MM.1S (cell line): ENCODE data around the gene KRT38.
"Not testable (repeated sequence)": the region's sequence is repeated elsewhere in the genome, so short reads cannot be mapped to it uniquely, and the experiment has no call there.

Experiments used
- DNase-seq: peaks from one replicate; pipeline ENCODE4 v3.0.0-alpha.2; 2015
- H2AFZ ChIP-seq: fragments of 300-600 bp; sonication (generic); 2 replicates; pipeline ENCODE4 v1.6.0; 2016; ENCODE audit warnings: antibody characterized with exemption, low read length
- H3F3A ChIP-seq: fragments of 300-600 bp; sonication (generic); 2 replicates; pipeline ENCODE4 v1.6.1; 2016; ENCODE audit warnings: mild to moderate bottlenecking, antibody characterized with exemption, low read length, moderate library complexity, mixed read lengths; ENCODE audit not compliant: insufficient read depth
- H3K27ac ChIP-seq: fragments of 300-600 bp; sonication (generic); 2 replicates; pipeline ENCODE4 v1.5.1; 2016; ENCODE audit warnings: mild to moderate bottlenecking, low read length
- H3K27me3 ChIP-seq: fragments of 300-600 bp; sonication (generic); replicated peaks from 2 replicates; pipeline ENCODE4 v1.6.0; 2016; ENCODE audit warnings: low read length; ENCODE audit not compliant: insufficient read depth
- H3K36me3 ChIP-seq: fragments of 300-600 bp; sonication (generic); replicated peaks from 2 replicates; pipeline ENCODE4 v1.6.1; 2016; ENCODE audit warnings: mild to moderate bottlenecking, low read length, mixed read lengths; ENCODE audit not compliant: insufficient read depth
- H3K4me1 ChIP-seq: fragments of 300-600 bp; sonication (generic); 2 replicates; pipeline ENCODE4 v1.6.1; 2016; ENCODE audit warnings: low read length, mixed read lengths
- H3K4me2 ChIP-seq: fragments of 300-600 bp; sonication (generic); 2 replicates; pipeline ENCODE4 v1.6.0; 2016; ENCODE audit warnings: low read depth, low read length
- H3K4me3 ChIP-seq: fragments of 300-600 bp; sonication (generic); 2 replicates; pipeline ENCODE4 v1.5.1; 2016; ENCODE audit warnings: low read length, mixed read lengths
- H3K79me2 ChIP-seq: fragments of 300-600 bp; sonication (generic); 2 replicates; pipeline ENCODE4 v1.6.1; 2016; ENCODE audit warnings: mixed run types, low read length, mixed read lengths
- H3K9ac ChIP-seq: fragments of 300-600 bp; sonication (generic); 2 replicates; pipeline ENCODE4 v1.6.1; 2016; ENCODE audit warnings: low read length, mixed read lengths
- H3K9me2 ChIP-seq: fragments of 300-600 bp; sonication (generic); replicated peaks from 2 replicates; pipeline ENCODE4 v1.6.1; 2016; ENCODE audit warnings: mild to moderate bottlenecking, low read length, mixed read lengths; ENCODE audit not compliant: insufficient read depth
- H3K9me3 ChIP-seq: fragments of 300-600 bp; sonication (generic); replicated peaks from 2 replicates; pipeline ENCODE4 v1.6.1; 2016; ENCODE audit warnings: mild to moderate bottlenecking, low read length, mixed read lengths; ENCODE audit not compliant: insufficient read depth
- H4K20me1 ChIP-seq: fragments of 300-600 bp; sonication (generic); 2 replicates; pipeline ENCODE4 v1.6.1; 2016; ENCODE audit warnings: mild to moderate bottlenecking, low read length, moderate library complexity, mixed read lengths; ENCODE audit not compliant: insufficient read depth
- CTCF ChIP-seq: fragments of 300-600 bp; sonication (generic); IDR thresholded peaks from 2 replicates; pipeline ENCODE4 v1.5.1; 2016; ENCODE audit warnings: antibody characterized with exemption, low read length, mixed read lengths
- EZH2 ChIP-seq: fragments of 300-600 bp; sonication (generic); optimal IDR thresholded peaks from 2 replicates; pipeline ENCODE3; 2017; ENCODE audit warnings: low read depth, mild to moderate bottlenecking, antibody characterized with exemption, low read length, mixed read lengths
- EZH2phosphoT487 ChIP-seq: fragments of 300-600 bp; sonication (generic); IDR thresholded peaks from 2 replicates; pipeline ENCODE4 v1.6.1; 2018; ENCODE audit warnings: antibody characterized with exemption, low read length

The KRT38 gene

GRCh38 chr17:41434005-41434404 lies 6.8 kb downstream of the KRT38 start:
- DNase-seq: no peak
- H3K27ac ChIP-seq: no peak overlapping the region
- no peaks in the 10 kb centered on the region for H4K20me1 ChIP-seq
- no peak overlapping the region for H3K4me2 ChIP-seq
- H3K9me3 ChIP-seq: no peaks in the 10 kb centered on the region
- no peak overlapping the region for H3K9ac ChIP-seq
- no peaks in the 10 kb centered on the region for H3K4me1 ChIP-seq
- H3K27me3 ChIP-seq: no peaks in the 10 kb centered on the region
- H3F3A ChIP-seq: no peaks in the 10 kb centered on the region
- H2AFZ ChIP-seq: no peak overlapping the region
- TF ChIP-seq EZH2: no peak
- H3K9me2 ChIP-seq: no peaks in the 10 kb centered on the region
- H3K79me2 ChIP-seq: no peaks in the 10 kb centered on the region
- no peak overlapping the region for H3K4me3 ChIP-seq
- H3K36me3 ChIP-seq: no peaks in the 10 kb centered on the region

- Histone ChIP-seq H3K4me1 (no peaks in the 10 kb centered on the region), H3K79me2 (no peaks in the 10 kb centered on the region), H3K27ac (no peak overlapping the region), H3K27me3 (no peaks in the 10 kb centered on the region), H3K4me3 (no peak overlapping the region), H4K20me1 (no peaks in the 10 kb centered on the region), H3K9me2 (no peaks in the 10 kb centered on the region), H3K36me3 (no peaks in the 10 kb centered on the region), H3K9ac (no peak overlapping the region), H3K4me2 (no peak overlapping the region), H3F3A (no peaks in the 10 kb centered on the region), H2AFZ (no peak overlapping the region), H3K9me3 (no peaks in the 10 kb centered on the region)
- TF ChIP-seq EZH2phosphoT487 (no peak), CTCF (no peak)
- no peak for DNase-seq
Observed at GRCh38 chr17:41433586-41433985, 7.2 kb downstream of the KRT38 start.

GRCh38 chr17:41430376-41430775 lies 10.4 kb downstream of the KRT38 start:
- H3K9me2 ChIP-seq, H3K27me3 ChIP-seq, H3K4me3 ChIP-seq, H3K9me3 ChIP-seq, H3K36me3 ChIP-seq, H3K4me1 ChIP-seq, H3K27ac ChIP-seq, H2AFZ ChIP-seq, H4K20me1 ChIP-seq, H3K79me2 ChIP-seq, H3F3A ChIP-seq, DNase-seq, H3K4me2 ChIP-seq, H3K9ac ChIP-seq: not testable (repeated sequence)

GRCh38 chr17:41429667-41430066 lies 11.1 kb downstream of the KRT38 start:
- Histone ChIP-seq H4K20me1 (no peaks in the 10 kb centered on the region), H3K4me3 (no peak overlapping the region), H3K9me2 (no peaks in the 10 kb centered on the region), H2AFZ (no peak overlapping the region), H3F3A (no peaks in the 10 kb centered on the region), H3K4me2 (no peak overlapping the region), H3K27ac (no peak overlapping the region), H3K9me3 (no peaks in the 10 kb centered on the region), H3K79me2 (no peaks in the 10 kb centered on the region), H3K36me3 (no peaks in the 10 kb centered on the region), H3K27me3 (no peaks in the 10 kb centered on the region), H3K9ac (no peak overlapping the region), H3K4me1 (no peaks in the 10 kb centered on the region)
- DNase-seq: no peak
- TF ChIP-seq EZH2 (no peak), CTCF (no peak), EZH2phosphoT487 (no peak)
